Activated CD4-positive, alpha-beta T cell treated with anti-CD3 and anti-CD28 coated beads, Interleukin-2, amount 10 ng/mL, durations not matched to agents 24 days and 14 days (primary cell): ENCODE measurements around the gene ZNF331. TPM values are rescaled to one million over a fixed set of nuclear protein-coding genes. Genes with fewer than 3 reads are reported as not detected.
"Not testable (repeated sequence)": the region's sequence is repeated elsewhere in the genome, so short reads cannot be mapped to it uniquely, and the experiment has no call there.

Experiments
- DNase-seq: peaks from one replicate; pipeline ENCODE4 v3.0.0; 2022
- H3K27ac Mint-ChIP-seq: one replicate; pipeline ENCODE4 v1.8.0; 2022; ENCODE audit warnings: mild to moderate bottlenecking, mixed read lengths
- H3K27me3 Mint-ChIP-seq: one replicate; pipeline ENCODE4 v1.8.0; 2022; ENCODE audit warnings: mixed read lengths
- H3K36me3 Mint-ChIP-seq: one replicate; pipeline ENCODE4 v1.8.0; 2022; ENCODE audit warnings: low read depth, mild to moderate bottlenecking, mixed read lengths
- H3K4me1 Mint-ChIP-seq: one replicate; pipeline ENCODE4 v1.8.0; 2021; ENCODE audit warnings: mixed read lengths
- H3K4me3 Mint-ChIP-seq: one replicate; pipeline ENCODE4 v1.8.0; 2022; ENCODE audit warnings: mild to moderate bottlenecking, moderate library complexity, mixed read lengths
- H3K9me3 Mint-ChIP-seq: one replicate; pipeline ENCODE4 v1.8.0; 2021; ENCODE audit warnings: mixed read lengths
- intact Hi-C: fragments of 100-400 bp; cut with micrococcal nuclease; formaldehyde crosslinking; loops from one replicate; pipeline ENCODE4 v1.15.1; 2023
- total RNA-seq: library from RNA; stranded (reverse); gene quantifications from 2 replicates; pipeline ENCODE4 v1.2.3, GENCODE V29; 2022

The ZNF331 gene
- total RNA-seq, 1 donor from 2014 or later: 18.2 TPM

DNA sequence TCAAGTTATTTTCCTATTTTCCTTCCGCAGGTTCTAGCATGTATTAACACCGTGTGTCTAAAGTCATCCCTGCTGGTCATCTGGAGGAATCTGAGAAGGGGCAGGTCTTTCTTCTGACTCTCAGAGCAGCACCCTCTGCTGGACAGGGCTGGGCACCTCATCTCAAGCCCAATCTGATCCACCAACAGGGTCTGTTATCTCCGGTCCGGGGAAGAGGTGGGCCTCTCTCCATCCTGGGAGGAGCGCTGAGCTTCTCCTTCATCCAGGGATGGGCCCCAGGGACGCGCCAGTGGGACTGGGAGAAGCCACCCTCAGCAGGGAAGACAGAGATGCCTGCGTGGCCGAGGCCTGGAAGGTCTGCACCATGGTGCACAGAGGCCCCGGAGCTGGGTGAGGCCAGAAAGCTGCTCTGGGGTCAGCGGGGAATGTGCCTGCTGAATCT is 26.0 kb upstream of the ZNF331 start:
- no peaks in the 10 kb centered on the region for H3K4me1 Mint-ChIP-seq

DNA sequence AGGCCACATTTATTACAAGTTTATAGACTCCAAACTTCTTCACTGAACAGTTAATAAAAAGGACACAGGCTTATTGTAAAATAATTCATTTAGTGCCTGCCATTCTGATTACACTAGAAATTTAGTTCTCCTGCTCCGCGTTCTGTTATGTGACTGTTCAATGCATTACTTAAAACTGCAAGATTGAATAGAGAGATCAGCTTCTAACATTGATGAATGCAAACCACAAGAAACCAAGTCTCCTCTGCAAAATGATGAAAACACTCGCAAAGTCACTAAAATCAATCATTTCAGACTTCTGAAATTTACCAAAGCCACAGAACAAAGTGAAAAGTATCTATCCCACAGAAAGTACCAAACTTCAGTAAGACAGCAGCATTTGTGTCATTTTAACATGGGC is 22.9 kb upstream of the ZNF331 start:
- peaks cover 11% of the 10 kb centered on the region for H3K9me3 Mint-ChIP-seq
- H3K4me3 Mint-ChIP-seq, H3K27ac Mint-ChIP-seq, DNase-seq, H3K36me3 Mint-ChIP-seq, intact Hi-C loops, H3K4me1 Mint-ChIP-seq, H3K27me3 Mint-ChIP-seq: not testable (repeated sequence)

More for the DNA sequence above, 26.0 kb upstream of the ZNF331 start:
- H3K27me3 Mint-ChIP-seq: no peaks in the 10 kb centered on the region
- no peak overlapping the region for H3K4me3 Mint-ChIP-seq
- intact Hi-C loops: loop anchor here (5.0 kb wide), 1 partner anchor 85 kb away; no protein-coding TSS in a partner anchor
- peaks cover 4% of the 10 kb centered on the region for H3K9me3 Mint-ChIP-seq
- no peak overlapping the region for H3K27ac Mint-ChIP-seq
- peak; percentile 74 for DNase-seq
- no peaks in the 10 kb centered on the region for H3K36me3 Mint-ChIP-seq

DNA sequence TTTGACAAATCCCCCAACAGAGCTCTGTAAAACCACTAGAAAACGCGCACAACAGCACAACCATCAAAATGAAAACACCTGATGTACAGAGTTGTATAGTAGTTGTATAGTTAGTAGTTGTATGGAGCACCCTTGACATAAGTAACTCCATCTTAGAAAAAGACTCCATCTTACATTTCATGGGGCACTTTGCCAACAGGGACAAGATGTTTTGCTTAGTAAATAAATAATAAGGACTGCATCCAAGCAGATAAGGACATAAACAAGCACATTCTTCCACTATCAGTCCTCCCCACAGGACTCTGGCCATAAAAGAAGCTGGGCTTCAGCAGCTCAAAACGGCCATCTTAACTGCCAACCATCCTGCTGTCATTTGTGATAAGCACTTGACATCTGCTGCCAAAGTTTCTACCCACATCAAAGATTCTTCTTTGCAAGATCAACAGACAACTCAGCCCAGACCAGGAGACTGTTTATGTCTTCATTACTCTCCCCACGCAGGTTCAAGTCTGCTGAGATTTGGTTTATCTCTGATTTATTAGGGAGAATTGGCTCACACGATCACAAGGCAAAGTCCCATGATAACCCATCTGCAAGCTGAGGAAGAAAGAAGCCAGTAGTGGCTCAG is 20.7 kb upstream of the ZNF331 start:
- H3K4me3 Mint-ChIP-seq: no peak overlapping the region
- H3K27me3 Mint-ChIP-seq: no peaks in the 10 kb centered on the region
- H3K9me3 Mint-ChIP-seq: peaks cover 11% of the 10 kb centered on the region
- peaks cover 11% of the 10 kb centered on the region for H3K4me1 Mint-ChIP-seq
- peaks cover 10% of the 10 kb centered on the region for H3K36me3 Mint-ChIP-seq
- H3K27ac Mint-ChIP-seq: no peak overlapping the region
- DNase-seq: no peak
- intact Hi-C loops: no loop called here

DNA sequence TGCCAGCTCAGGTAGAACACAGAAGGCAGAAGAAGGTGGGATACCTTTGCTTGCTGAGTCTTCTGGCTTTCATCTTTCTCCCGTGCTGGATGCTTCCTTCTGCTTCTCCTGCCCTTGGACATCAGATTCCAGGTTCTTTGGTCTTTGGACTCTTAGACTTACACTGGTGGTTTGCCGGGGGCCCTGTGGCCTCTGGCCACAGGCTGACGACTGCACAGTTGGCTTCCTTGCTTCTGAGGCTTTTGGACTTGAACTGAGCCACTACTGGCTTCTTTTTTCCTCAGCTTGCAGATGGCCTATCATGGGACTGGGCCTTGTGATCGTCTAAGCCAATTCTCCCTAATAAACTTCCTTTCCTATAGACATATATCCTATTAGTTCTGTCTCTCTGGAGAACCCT is 19.8 kb upstream of the ZNF331 start:
- peaks cover 14% of the 10 kb centered on the region for H3K4me1 Mint-ChIP-seq
- no peak overlapping the region for H3K4me3 Mint-ChIP-seq
- H3K36me3 Mint-ChIP-seq: peaks cover 15% of the 10 kb centered on the region
- peaks cover 16% of the 10 kb centered on the region for H3K9me3 Mint-ChIP-seq
- H3K27me3 Mint-ChIP-seq: no peaks in the 10 kb centered on the region
- DNase-seq: no peak
- H3K27ac Mint-ChIP-seq: no peak overlapping the region
- intact Hi-C loops: no loop called here

DNA sequence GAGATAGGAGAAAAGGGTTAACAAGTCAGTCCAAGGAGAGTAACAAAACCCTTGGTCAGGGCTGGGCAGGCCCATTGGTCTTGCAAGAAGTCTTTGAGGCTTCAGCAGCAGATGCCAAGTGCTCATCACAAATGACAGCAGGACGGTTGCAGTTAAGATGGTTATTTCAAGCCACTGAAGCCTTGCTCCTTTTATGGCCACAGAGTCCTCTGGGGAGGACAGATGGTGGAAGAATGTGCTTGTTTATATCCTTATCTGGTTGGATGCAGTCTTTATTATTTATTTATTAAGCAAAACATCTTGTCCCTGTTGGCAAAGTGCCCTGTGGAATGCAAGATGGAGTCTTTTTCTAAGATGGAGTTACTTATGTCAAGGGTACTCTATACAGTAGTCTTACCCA is 19.2 kb upstream of the ZNF331 start:
- Mint-ChIP-seq H3K27ac (no peak overlapping the region), H3K4me1 (peaks cover 14% of the 10 kb centered on the region), H3K27me3 (no peaks in the 10 kb centered on the region), H3K36me3 (peaks cover 19% of the 10 kb centered on the region), H3K9me3 (peaks cover 20% of the 10 kb centered on the region), H3K4me3 (no peak overlapping the region)
- intact Hi-C loops: no loop called here
- no peak for DNase-seq

DNA sequence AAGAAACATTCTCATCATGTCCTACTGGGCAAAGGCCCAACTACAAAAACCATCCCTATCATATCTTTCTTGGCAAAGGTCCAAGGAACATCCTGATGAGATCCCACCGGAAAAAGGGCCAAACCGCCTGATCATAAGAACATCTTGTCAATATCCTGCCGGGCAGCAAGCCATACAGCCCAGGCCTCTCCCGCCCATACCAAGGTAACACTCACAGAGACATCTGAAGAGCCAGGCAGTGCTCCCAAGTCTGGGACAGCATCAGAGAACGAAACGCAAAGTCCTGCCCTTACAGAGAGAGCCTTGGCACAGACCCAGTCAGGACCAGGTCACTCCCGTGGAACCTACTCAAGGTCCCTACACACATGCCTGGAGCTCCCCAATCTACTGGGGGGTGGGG is 18.5 kb upstream of the ZNF331 start:
- peaks cover 25% of the 10 kb centered on the region for H3K36me3 Mint-ChIP-seq
- H3K4me3 Mint-ChIP-seq: no peak overlapping the region
- DNase-seq: no peak
- H3K27me3 Mint-ChIP-seq: no peaks in the 10 kb centered on the region
- no peak overlapping the region for H3K27ac Mint-ChIP-seq
- peaks cover 23% of the 10 kb centered on the region for H3K9me3 Mint-ChIP-seq
- H3K4me1 Mint-ChIP-seq: peaks cover 14% of the 10 kb centered on the region
- intact Hi-C loops: no loop called here

DNA sequence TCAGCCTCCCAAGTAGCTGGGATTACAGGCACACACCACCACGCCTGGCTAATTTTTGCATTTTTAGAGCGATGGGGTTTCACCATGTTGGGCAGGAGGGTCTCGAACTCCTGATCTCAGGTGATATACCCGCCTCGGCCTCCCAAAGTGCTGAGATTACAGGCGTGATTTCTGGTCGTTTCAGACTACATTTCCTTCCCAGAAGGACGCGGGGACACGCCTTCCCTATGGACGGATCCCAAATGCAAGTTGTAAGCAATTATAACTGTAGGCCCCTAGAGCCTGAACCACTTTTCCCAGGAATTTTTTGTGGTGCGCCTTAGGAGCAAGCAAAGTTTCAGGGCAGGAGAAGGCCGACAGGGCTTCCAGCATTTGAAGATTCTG is 17.8 kb upstream of the ZNF331 start:
- Mint-ChIP-seq H3K36me3 (peaks cover 29% of the 10 kb centered on the region), H3K9me3 (peaks cover 21% of the 10 kb centered on the region), H3K4me3 (peak overlapping the region; percentile 100), H3K4me1 (peaks cover 14% of the 10 kb centered on the region), H3K27ac (peak overlapping the region; percentile 94), H3K27me3 (no peaks in the 10 kb centered on the region)
- intact Hi-C loops: loop anchor here (1.0 to 5.0 kb wide), 7 partner anchors 34 to 993 kb away; partner anchors contain the start of genes NDUFA3, ZNF160, ZNF761 and ZNF765
- no peak for DNase-seq

DNA sequence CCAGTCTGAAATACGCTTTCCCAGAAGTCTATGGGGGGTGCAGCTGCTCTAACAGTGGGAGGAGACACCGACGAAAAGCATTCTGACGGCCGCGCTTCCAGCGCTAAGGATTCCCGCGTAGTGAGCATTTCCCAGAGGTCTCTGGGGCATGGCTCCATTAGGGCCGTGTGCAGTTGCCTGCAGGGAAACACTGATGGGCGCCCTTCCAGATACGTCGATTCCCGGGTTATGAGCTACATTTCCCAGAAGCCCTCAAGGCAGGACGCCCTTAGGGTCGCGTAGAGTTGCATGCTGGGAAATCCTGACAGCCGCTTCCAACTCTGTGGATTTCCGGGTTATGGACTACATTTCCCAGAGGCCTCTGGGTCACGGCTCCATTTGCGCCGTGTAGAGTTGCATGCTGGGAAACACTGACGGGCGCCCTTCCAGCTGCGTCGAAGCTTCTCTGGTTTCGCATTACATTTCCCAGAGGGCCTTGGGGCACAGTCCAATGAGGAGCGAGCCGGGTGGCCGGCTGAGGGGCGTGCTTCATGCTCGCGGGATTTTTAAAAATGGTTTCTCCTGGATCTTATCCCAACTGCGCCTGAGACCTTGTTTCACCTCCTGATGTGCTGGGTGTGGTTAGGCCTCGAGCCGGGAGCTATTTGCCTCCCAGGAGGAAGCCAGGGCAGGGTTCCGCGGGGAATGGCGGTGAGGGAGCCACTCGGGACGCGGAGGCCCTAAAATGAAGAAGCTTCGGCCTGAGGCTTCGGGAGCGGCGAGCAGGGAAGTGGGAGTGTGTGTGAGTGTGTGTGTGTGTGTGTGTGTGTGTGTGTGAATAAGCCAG is 17.2 kb upstream of the ZNF331 start:
- H3K4me1 Mint-ChIP-seq: peaks cover 14% of the 10 kb centered on the region
- intact Hi-C loops: loop anchor here (1.0 to 5.0 kb wide), 8 partner anchors 17 to 993 kb away; partner anchors contain the start of genes NDUFA3, ZNF160, ZNF761 and ZNF765
- H3K36me3 Mint-ChIP-seq: peaks cover 35% of the 10 kb centered on the region
- H3K27me3 Mint-ChIP-seq: no peaks in the 10 kb centered on the region
- DNase-seq: peak; percentile 95
- H3K4me3 Mint-ChIP-seq: peak overlapping the region; percentile 100
- H3K27ac Mint-ChIP-seq: peak overlapping the region; percentile 94
- peaks cover 26% of the 10 kb centered on the region for H3K9me3 Mint-ChIP-seq

DNA sequence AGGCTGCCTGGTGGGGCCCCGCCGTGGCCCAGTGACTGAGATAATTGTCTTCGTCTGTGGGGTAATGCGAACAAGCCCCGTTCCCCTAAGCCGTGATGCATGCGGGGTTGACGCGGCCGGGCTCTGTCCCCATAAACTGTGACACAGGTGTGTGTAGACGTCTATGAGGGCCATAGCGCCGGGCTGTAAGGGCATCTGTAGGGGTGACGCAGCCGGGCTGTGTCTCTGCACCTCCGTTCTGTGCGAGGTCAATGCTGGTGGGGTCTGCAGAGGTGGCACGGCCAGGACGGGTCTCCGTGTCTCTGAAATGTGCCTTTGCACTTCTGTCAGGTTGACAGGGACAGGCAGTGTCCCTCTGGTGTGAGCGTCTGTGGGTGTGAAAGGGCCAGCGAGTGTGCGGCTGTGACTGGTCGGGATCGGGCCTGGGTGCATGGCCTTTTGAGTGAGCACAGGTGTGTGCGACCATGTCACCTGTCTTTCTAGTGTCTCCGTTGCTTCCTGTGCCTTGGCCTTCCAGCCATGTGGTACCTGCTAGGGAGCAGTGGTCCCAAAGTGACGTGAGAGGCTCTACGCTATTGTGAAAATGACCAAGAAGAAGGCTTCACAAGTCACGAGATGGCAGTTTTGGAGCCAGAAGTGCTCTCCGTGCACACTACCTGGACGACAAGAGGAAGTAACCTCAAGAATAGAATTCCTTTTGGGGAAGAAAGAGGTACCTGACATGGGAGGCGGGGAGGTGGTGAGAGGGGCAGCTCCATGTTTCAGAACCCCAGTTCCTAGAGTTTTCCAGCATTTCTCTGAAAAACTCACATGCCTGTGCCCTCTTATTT is 16.4 kb upstream of the ZNF331 start:
- intact Hi-C loops: loop anchor here (1.0 to 5.0 kb wide), 5 partner anchors 16 to 994 kb away; partner anchors contain the start of genes ZNF160, ZNF761 and ZNF808
- peak; percentile 56 for DNase-seq
- Mint-ChIP-seq H3K9me3 (peaks cover 31% of the 10 kb centered on the region), H3K36me3 (peaks cover 41% of the 10 kb centered on the region), H3K27ac (peak overlapping the region; percentile 94), H3K27me3 (no peaks in the 10 kb centered on the region), H3K4me3 (peak overlapping the region; percentile 100), H3K4me1 (peaks cover 14% of the 10 kb centered on the region)

DNA sequence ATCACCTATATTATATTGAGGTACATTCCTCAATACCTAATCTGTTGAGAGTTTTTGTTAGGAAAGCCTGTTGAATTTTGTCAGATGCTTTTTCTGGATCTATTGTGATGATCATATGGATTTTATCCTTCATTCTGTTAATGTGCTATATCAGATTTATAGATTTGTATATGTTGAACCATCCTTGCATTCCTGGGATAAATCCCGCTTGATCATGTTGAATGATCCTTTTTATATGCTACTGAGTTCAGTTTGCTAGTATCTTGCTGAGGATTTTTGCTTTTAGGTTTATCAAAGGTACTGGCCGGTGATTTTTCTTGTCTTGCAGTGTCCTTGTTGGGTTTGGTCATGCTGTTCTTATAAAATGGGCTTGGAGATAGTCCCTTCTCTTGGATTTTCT is 12.0 kb upstream of the ZNF331 start:
- Mint-ChIP-seq H3K4me3 (no peak overlapping the region), H3K36me3 (peaks cover 57% of the 10 kb centered on the region), H3K27ac (no peak overlapping the region), H3K27me3 (no peaks in the 10 kb centered on the region), H3K4me1 (peaks cover 13% of the 10 kb centered on the region), H3K9me3 (peaks cover 33% of the 10 kb centered on the region)
- DNase-seq: no peak
- intact Hi-C loops: no loop called here

DNA sequence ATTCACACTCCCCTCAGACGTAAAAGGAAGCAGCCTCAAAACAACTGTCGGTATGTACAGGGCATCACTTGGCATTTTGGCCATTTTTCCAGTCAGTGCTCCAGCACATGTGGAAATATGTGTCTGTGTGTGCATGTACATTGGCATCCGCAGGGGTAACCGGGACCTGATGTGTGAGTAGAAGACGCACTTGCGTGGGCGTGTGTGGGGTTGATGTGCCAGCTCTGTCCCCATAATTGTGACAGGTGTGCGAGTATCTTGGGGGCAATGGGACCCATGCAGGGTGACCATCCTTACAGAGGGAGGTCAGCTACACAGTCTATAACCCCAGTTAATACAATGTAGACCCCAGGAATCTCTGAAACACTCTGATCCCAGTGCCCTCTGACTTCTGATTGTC is 7.3 kb upstream of the ZNF331 start:
- Mint-ChIP-seq H3K27me3 (no peaks in the 10 kb centered on the region), H3K9me3 (peaks cover 26% of the 10 kb centered on the region)
- intact Hi-C loops: no loop called here

DNA sequence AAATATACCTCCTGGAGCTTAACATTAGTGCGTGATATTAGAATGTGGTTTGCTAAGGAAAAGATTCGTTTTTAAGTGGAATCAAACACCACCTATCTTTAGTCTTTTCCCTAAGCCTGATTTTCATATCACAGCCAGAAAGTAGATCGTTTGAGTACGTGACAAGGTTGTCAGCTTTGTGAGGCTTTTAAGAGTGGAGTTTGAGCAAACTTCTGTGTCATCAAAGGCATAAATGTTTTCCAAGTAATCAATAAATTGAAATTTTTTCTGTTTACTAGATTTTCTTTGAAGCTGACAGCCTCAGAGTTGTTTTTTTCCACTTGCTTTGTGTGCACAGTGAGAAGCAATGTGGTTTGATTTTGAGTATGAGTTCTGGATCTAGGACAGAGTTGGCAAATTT is 6.5 kb upstream of the ZNF331 start:
- no peak overlapping the region for H3K27ac Mint-ChIP-seq
- DNase-seq: no peak
- H3K9me3 Mint-ChIP-seq: peaks cover 19% of the 10 kb centered on the region
- intact Hi-C loops: no loop called here
- peaks cover 23% of the 10 kb centered on the region for H3K36me3 Mint-ChIP-seq
- H3K4me3 Mint-ChIP-seq: no peak overlapping the region
- H3K27me3 Mint-ChIP-seq: no peaks in the 10 kb centered on the region
- no peaks in the 10 kb centered on the region for H3K4me1 Mint-ChIP-seq

More for the DNA sequence above, 7.3 kb upstream of the ZNF331 start:
- Mint-ChIP-seq H3K27ac (no peak overlapping the region), H3K4me3 (no peak overlapping the region), H3K4me1 (no peaks in the 10 kb centered on the region), H3K36me3 (peaks cover 27% of the 10 kb centered on the region)
- DNase-seq: no peak

DNA sequence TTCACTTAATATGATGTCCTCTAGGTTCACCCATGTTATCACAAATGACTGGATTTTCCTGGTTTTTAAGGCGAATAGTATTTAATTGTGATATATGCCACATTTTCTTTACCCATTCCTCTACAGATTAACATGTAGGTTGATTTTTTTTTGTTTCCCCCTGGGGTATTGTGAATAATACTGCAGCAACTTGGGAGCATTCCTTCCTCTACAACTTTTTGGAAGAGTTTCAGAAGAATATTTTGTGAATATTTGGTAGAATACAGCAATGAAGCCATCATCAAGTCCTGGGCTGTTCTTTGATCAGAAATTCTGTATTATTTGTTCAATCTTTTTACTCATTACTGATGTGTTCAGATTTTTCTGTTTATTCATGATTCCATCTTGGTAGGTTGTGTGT is 5.6 kb upstream of the ZNF331 start:
- no peak for DNase-seq
- H3K27ac Mint-ChIP-seq: no peak overlapping the region
- H3K36me3 Mint-ChIP-seq: peaks cover 21% of the 10 kb centered on the region
- intact Hi-C loops: no loop called here
- H3K9me3 Mint-ChIP-seq: peaks cover 16% of the 10 kb centered on the region
- no peaks in the 10 kb centered on the region for H3K27me3 Mint-ChIP-seq
- H3K4me3 Mint-ChIP-seq: no peak overlapping the region
- H3K4me1 Mint-ChIP-seq: no peaks in the 10 kb centered on the region
